HG03175 (cell line): ENCODE measurements around the gene SFRP4.
"Not testable (repeated sequence)": the region's sequence is repeated elsewhere in the genome, so short reads cannot be mapped to it uniquely, and the experiment has no call there.

Experiments used
- ATAC-seq: cut with Tn5 transposase; IDR thresholded peaks from one replicate; pipeline ENCODE4 v1.9.1; 2021; ENCODE audit warnings: mild to moderate bottlenecking, moderate library complexity; ENCODE audit not compliant: unreplicated experiment

The SFRP4 gene

GRCh38 chr7:37916673-37917660, at the start of gene SFRP4:
SFRP4 (minus strand) TSS chr7:37916817; CDS start chr7:37916537, 280 bp downstream.
- peak; percentile 31 for ATAC-seq

DNA sequence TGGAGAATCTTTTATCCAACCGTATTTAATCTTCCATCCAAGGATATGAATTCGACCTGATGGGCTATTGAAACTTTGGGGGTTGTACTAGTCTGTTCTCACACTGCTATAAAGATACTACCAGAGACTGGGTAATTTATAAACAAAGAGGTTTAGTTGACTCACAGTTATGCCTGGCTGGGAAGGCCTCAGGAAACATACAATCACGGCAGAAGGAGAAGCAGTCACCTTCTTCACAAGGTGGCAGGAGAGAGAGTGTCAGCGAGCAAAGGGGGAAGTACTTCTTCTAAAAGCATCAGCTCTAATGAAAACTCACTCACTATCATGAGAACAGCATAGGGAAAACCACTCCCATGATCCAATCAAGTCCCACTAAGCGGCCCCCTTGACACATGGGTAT, 47.6 kb upstream of the SFRP4 start:
- ATAC-seq = no peak

DNA sequence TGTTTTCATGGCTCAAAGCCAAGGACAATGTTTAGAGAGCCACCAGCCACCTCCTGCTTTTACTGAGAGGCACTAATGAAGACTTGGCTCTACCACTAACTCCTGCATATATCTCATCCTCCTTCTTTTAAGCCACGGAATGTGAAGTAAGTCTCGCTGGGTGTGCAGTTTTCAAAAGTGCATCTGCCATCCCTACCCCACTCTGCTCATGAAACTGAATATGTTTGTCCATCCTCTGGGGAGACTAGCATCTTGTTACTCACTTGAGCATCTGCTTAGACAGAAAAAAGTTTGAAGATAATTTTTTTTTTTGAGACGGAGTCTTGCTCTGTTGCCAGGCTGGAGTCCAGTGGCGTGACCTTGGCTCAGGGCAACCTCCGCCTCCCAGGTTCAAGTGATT, 44.6 kb upstream of the SFRP4 start:
- no peak for ATAC-seq

GRCh38 chr7:37960483-37960882, 43.9 kb upstream of the SFRP4 start:
- ATAC-seq = no peak

GRCh38 chr7:37957221-37957970, 40.8 kb upstream of the SFRP4 start:
- no peak for ATAC-seq

- no peak for ATAC-seq
Observed at GRCh38 chr7:37956791-37957190, 40.2 kb upstream of the SFRP4 start.

DNA sequence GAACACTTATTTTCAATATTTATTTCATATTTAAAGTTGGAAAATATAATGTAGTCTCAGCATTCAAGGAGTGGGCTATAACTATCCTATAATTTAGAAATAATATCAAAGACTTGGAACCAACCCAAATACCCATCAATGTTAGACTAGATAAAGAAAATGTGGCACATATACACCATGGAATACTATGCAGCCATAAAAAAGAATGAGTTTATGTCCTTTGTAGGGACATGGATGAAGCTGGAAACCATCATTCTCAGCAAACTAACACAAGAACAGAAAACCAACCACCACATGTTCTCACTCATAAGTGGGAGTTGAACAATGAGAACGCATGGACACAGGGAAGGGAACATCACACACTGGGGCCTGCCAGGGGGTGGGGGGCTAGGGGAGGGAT, 37.6 kb upstream of the SFRP4 start:
- not testable (repeated sequence) for ATAC-seq

GRCh38 chr7:37952240-37952639, 35.6 kb upstream of the SFRP4 start:
- ATAC-seq = no peak

GRCh38 chr7:37947941-37948210, 31.3 kb upstream of the SFRP4 start:
- no peak for ATAC-seq

- ATAC-seq = no peak
Observed at GRCh38 chr7:37947138-37947940, 30.7 kb upstream of the SFRP4 start.

- no peak for ATAC-seq
Observed at GRCh38 chr7:37945336-37945735, 28.7 kb upstream of the SFRP4 start.

- no peak for ATAC-seq
Observed at GRCh38 chr7:37944737-37945054, 28.1 kb upstream of the SFRP4 start.

DNA sequence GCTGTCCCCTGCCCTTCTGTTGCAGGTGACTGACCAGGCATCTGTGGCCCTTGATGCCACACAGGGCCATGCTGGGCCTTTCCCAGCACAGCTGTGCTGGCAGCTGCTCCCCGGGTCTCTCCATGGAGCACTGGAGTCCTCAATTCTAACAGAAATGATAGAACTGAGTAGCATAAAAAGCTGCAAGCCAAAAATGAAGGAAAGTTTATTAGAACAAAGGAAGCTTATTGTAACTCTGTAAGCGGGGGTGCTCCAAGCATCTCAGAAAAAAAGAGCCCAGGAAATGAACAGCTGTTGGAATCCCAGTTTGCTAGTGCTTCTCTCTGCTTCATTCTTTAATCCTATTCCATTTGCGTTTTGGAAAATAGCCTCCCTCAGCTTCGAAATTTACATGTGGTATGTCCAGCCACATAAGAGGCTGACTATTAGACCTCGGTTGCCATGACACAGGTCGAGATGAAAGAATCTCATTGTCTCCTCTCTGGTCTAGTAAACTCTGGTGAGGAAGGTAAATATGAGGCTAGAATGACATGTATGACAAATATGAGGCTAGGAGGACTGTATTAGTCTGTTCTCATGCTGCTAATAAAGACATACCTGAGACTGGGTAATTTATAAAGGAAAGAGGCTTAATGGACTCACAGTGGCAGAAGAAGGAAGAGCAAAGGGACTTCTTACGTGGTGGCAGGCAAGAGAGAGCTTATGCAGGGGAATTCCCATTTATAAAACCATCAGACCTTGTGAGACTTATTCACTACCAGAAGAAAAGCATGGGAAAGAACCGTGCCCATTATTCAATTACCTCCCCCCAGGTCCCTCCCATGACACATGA, 27.5 kb upstream of the SFRP4 start:
- peak; percentile 46 for ATAC-seq

GRCh38 chr7:37942934-37943610, 26.5 kb upstream of the SFRP4 start:
- no peak for ATAC-seq

DNA sequence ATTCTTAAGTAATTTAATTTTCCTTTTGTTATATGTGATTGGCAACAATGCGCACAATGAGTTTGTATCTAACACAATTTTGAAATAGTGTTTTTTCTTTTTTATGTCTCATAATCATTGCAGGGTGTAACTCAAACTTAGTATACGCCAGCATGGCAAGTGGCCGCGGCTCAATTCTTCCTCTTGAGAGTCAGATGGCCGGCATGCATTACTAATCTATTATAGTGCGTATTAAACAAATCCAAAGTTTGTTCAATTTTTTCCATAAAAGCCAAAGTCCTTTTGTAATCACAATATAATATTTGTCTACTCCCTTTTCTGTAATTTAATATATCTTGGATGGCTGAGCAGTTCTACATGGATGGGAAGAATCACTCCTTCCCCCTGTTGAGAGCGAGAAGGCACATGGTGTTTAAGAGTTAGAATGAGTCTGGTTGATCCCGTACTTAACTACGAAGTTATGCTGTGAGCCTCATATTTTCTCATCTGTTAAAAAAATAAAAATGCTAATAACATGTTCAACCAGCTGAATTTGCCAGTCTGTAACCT, 16.5 kb upstream of the SFRP4 start:
- no peak for ATAC-seq

DNA sequence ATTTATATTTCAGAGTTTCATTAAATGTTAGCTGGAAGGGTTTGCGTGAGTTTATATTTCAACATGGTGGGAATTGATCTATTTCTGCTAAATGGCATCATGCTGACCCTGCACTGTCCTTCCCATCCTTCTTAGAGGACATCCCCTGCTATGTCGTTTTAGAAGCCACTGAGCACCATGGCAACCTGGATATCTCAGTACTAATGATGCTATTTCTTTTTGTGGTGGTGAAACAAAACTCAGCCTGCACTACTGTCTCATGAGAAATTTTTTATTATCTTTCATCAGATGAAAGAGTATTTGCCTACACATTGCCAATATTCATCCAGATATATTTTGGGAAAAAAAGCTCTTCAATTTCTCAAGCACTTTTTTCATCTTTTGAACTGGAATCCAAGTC, 15.9 kb upstream of the SFRP4 start:
- no peak for ATAC-seq

DNA sequence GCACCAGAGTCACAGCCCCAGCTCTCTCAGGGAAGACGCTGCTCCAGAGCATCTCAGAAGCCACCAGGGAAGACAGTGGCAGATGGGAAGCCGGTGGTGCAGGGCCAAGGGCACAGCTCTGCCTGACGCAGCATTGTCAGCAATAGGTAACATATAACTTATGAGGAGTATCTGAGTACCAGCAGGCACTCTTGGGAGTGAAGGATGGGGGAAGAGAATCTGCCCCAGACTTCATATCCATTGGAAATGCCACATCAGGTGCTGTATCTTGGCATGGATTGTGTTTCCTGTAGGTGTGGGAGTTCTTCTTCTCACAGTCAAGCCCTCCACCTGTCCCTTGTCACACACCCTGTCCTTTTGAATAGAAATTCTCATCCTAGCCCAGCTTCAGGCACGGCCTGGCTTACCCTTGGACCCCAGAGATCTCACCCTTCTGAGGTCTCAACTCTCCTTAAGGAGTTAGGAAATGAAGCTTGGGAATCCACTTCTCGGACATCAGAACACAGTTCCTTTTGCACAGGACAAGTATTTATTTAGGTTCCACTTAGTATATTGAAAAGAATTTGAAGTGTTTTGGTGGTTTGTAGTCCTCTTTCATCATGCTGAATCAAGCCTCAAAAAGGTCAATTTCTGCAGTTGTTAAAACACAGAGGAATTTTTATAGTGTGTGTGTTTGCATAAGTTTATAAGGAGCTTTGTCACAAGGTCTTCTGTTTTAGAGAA, 13.8 kb upstream of the SFRP4 start:
- ATAC-seq = no peak

GRCh38 chr7:37928878-37929277, 12.3 kb upstream of the SFRP4 start:
- no peak for ATAC-seq

DNA sequence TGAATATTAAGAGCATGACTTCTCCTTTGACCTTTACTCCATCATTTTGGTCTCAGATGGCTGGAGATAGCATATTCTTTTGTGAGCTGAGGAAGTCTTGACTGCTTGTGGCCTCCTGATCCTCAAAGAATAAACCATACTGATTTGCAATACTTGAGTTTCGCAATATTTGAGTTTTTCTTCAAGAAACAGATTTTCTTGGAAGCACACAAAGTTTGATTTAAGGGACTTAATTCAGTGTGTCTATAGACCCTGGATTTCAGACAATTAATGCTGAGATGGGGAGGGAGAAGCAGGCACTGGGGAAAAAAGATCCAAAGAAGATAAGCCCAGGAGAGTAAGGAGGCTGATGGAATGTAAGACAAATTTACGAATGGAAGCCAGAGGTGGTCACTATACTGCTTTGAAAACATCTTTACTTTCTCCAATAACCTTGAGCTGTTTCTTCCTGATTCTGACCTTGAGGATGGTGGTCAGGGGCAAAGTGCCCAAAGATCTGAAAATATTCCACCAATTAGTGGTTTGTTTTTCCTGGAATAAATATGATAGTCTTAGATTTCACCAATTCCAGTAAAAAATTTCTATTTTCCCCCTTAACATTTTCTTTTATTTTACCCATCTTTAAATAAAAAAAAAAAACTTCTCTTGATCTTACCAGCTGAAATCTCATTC, 11.3 kb upstream of the SFRP4 start:
- no peak for ATAC-seq
